Right lung (tissue), 5 donors: Measurements from ENCODE around the gene RAB3B. TPM values are rescaled to one million over a fixed set of nuclear protein-coding genes. Genes with fewer than 3 reads are reported as not detected.

Experiments
- DNase-seq, 2 donors: peaks; one replicate each; pipeline ENCODE4 v3.0.0-alpha.2; 2013
- polyA plus RNA-seq, 5 donors: library from polyadenylated mRNA; unstranded; fragments of 120-200 nt; gene quantifications; one replicate each; pipeline versions ENCODE4 v1.2.1 to v1.2.3, GENCODE V29; 2013; ENCODE audit warnings: inconsistent platforms in 1 of 5, low replicate concordance in 1 of 5; ENCODE audit not compliant: insufficient read length in 5 of 5, insufficient read depth in 1 of 5

RAB3B gene
- polyA plus RNA-seq, 5 donors = 0.24 to 0.54 (median 0.39) TPM

DNA sequence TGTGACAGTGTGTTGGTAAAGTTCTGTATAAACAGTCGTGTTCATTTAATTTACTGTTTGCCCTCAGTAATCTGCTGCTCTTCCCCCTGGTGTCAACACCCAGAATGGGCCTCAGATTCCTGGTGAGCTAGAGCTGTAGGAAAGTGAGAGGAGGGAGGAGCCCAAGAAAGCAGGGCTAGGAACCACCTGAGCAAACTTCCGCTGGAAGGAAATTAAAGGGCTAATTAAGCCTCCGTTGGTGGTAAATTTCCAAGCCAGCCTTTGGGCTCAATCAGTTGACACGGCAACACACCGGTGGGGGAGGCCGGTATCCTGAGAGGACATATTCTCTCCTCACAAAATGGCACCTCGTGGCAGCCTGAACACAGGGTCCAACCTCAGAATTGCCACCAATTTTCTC lies 32.9 kb downstream of the RAB3B start:
- DNase-seq = no peak

DNA sequence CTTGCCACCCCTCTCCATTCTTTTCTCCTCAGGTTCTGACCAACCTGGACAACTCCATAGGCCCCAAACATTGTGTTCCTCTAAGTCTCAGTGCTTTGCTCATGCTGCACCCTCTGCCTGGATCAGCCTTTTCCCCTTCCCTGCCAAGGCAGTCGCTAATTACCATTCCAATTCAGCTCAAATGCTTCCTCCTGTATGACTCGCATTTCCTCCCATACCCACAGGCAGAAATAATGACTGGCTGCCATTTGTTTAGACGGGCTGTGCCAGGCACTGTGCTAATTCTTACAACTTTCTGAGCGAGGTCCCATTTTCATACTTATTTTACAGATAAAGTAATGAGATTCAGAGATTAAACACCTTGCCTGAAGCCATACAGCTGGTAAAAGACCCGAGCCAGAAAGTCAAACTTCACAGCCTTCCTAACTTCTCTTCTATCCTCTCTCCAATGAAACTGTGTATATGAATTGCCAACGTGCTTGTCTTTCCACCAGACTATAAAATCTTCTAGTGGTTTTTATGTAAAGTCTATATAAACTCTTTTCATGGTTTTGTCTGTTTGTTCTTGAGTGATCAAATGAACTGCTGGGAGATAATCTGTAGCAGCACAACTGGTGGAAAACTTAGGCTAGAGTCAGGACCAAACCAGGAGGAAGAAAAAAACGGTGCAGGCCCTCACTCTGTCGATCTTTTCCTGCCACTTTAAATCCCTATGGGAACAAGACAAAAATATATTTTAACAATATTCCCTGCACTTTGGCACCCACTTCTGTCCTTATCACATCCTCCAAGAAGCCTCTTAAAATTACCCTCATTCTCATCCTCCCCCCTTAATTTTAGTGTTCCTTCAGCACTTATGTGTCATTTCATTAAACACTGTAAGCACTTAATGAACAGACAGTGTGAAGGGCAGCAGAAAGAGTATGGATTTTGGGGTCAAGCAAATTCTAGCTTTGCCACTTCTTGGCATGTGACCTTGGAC lies 33.7 kb downstream of the RAB3B start:
- no peak for DNase-seq

DNA sequence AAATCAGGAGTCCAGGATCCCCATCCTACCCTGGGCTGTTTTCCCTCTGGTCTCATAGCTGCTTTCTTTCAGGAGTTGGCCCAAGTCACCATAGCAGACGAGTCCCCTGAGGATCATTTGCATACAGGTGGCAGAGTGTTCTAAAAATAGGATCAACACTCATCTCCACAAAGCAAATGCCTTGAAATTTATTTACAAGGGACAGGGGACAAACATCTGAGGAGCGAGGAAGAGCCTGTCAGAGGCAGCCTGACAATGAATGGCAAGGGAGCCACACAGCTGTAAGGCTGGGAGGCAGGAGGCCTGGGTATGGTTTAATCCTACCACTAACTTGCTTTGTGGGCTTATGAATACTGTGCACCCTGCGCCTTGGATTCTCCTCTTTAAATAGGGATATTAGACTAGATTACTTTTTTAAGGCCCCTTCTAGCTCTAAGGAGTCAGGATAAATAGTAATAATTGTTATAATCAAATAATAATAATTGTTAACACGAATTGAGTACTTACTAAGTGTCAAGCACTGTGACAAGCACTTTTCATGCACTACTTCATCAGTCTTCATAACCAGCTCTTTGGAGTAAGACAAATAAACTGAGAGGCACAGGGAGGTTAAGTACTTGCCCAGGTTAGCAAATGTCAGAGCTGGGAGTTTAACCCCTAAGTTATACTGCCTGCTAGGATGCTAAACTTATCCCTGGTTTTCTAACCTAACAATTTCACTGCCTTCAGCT lies 34.5 kb downstream of the RAB3B start:
- DNase-seq = no peak

DNA sequence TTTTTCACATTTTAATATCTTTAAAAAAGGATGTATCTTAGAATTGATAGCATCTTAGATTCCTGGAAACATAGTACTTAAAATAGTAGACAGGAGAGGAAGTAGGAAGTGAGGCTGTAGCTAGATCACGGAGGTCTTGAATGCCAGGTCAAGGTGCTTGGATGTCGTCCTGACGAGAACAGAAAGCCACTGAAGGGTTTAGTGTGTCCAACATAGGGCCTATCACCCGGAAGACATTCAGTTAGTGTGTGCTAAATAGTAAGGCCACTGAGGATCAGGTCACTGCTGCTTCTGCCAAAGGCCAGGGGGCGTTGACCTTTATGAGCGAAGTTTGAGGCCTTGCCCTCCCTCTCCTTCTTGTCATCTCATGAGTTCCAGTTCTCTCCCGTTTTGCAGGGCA lies 35.7 kb downstream of the RAB3B start:
- no peak for DNase-seq

DNA sequence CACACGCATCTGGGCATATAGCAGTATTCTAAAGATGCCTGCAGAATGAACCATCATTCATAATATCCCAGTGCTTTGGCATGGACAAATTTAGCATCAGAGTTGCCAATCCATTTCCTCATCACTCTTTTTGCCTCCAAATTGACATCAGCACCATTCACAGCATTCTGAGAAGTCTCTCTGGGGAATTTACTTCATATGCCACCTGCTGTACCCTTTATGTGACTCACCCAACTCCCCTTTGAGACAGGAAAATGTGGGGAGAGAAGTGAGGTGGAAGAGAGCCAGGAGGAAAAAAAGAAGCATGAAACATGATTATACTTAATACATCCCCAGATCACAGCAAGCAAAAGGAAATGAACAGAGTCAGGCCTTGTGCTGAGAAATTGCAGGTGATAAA lies 37.4 kb downstream of the RAB3B start:
- DNase-seq = no peak

DNA sequence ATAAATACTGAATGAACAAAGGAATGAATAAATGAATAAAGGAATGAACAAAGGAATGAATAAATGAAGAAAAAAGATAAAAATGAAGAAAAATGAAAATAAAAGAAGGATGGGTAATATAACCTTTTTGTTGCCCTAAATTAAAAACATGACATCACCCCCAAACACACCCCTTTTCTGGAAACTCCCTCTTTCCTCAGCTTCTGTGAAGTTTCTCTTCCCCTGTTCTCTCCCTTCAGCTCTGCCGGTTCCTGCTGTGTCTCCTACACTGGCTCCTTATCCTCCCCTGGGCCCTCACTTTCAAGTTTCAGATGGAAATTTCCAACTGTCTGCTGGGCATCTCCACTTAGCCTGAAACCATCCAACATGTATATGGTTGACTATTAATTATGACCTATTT lies 37.9 kb downstream of the RAB3B start:
- no peak for DNase-seq

DNA sequence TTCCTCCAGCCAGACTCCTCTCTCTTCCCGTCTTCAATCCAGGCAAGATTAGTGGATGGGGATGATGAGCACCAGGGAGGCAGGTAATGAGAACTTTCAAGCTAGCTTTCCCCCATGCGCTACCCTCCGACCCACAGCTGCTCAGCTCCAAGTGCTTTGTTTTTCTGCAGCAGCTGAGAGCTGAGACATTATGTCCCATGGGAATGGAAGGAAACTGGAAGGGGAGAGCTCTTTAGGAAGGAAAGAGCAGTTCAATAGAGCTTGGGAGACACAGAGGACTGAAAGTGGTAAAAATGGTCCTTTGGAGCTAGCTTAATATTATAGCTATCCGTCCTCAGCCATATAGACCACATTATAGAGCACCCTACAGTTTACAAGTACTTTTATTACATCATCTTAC lies 39.8 kb downstream of the RAB3B start:
- DNase-seq = no peak

DNA sequence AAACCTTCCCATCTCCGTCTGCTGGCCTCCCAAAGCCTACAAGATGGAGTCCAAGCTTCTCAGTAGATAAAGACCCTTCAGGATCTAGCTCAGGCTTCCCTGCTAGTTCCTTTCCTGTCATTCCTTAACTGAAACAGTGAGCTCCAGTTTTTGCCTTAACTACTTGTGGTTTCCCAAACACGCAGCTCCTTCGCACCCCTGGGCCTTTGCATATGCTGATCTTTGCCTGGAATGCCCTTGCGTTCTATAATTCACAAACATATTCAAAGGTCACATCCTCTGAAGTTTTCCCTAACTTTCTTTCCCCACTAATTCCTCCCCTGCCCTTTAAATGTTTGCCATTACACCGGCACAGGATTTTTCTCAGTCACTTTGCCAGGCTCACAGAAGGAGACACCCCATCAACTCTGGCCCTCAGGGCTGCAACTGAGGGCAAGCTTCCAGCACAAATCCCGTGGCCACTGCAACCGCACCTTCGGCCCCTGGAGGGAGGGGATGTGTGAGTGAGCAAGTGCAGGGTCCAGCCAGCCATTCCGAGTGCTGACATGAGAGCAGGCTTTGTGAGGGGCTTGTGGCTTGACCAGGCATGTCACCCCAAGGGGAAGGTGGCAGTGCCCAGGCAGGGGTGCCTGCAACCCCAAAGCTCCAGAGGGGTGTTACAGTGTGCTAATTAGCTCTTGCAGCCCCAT lies 41.3 kb downstream of the RAB3B start:
- no peak for DNase-seq

DNA sequence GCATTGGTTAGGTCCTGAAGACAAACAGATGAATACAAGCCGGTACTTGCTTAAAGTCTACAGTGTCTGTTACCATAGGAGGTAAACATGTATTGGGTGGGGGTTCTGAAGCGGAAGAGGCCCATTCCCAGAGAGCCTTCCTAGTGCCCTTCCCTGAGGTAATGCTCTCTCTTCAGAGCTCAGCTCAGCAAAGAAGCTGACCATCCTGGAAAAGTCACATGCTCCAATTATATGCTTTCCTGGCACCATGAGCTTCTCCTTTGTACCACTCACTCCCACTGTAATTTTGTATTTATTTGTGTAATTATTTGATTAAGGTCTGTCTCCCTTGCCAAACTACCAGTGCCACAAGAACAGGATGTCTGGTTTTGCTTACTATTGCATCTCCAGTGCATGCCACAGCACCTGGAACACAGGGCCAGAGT lies 42.0 kb downstream of the RAB3B start:
- DNase-seq = no peak

DNA sequence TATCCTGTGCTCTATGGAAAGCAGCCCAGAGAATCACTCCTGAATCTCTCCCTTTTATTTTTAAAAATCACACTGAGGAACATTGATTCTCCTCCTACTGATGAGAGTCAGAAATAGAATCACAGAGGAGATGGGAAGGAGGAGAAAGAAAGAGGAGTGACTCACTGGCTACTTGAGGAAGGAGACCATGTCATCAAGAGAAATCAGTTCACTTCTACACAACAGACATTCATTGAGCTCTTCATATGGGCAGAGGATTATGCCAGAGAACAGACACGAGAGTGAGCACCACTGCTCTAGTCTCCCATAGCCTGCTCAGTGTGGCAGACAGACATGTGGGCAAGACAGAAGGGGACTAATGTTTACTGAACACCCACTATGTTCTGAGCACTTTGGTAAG lies 44.2 kb downstream of the RAB3B start:
- no peak for DNase-seq

DNA sequence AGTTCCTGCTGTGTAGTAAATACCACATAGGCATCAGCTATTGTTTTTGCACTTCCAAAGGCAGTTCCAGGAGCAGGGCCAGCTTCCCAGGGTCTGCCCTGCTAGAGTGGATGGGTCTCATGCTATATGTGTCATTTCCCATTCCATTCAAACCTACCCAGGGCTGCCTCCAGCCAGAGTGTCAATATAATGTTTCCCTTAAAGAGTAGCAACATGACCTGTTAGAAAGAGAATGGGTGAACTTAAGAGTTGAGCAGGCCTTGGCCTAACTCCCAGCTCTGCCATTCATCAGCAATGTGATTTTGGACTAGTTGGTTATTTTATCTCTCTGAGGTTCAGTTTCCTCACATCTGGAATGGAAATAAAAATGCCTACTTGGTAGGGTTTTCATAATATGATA lies 44.9 kb downstream of the RAB3B start:
- no peak for DNase-seq

DNA sequence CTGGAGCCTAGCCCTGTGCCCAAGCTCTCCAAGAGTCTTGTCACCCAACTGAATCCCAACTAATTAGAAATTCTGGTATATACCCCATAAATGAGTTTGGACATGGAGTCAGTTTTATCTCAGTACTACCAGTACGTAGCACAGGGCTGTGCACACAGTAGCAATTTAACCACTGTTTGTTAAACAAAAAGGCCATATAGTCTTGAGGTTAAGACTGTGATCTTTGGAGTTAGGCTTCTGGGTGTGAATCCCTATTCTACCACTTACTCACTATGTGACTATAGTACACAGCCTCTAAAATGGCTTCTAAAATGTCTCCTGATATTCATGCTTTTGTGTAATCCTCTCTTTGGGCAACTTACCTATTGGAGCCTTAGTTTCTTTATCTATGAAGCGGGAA lies 48.2 kb downstream of the RAB3B start:
- DNase-seq = no peak

DNA sequence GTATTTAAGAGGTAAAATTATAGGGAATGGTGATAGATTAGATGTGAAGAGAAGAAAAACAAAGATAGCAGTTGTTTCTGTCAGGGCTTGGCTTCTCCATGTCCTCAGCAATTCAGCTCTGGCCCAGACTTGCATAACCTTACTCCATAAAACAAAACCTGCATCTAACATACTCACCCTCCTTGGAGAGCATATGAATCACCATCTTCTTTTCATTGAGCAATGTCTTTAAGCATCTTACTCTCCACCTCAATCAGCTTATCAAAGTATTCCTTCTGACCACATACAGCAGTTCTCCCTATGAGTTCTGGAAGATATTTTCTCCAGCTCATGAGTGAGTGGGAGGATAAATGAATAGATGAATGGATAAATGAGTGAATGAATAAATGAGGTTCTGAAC lies 49.0 kb downstream of the RAB3B start:
- no peak for DNase-seq

DNA sequence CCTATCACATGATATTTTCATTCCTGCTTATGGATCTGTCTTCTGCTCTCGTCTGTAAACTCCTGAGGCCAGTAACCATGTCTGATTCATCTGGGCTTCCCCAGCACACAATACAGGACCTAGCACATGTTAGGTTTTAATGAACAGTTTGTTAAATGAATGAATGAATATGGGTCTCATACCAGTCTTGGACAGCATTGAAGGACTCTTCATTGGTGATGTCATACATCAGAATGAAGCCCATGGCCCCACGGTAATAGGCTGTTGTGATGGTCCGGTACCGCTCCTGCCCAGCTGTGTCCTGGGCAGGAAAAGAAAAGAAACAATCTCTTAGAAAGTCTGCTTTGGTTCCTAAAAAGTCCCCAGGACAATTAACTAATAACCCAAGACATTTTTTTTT lies 53.4 kb downstream of the RAB3B start:
- DNase-seq = no peak

DNA sequence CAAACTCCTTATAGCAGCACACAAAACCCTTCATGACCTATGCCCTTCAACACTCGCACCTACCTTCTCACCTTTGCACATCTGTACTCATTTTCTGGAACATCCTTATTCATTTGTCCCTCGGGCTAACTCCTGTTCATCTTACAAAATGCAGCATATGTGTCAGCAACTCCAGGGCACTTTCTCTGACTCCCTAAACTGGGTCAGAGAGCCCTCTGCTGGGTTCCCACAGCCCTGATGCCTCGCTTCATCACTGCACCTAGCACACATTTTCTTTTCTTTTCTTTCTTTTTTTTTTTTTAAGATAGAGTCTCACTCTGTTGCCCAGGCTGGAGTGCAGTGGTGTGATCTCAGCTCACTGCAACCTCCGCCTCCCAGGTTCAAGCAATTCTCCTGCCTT lies 54.0 kb downstream of the RAB3B start:
- no peak for DNase-seq

DNA sequence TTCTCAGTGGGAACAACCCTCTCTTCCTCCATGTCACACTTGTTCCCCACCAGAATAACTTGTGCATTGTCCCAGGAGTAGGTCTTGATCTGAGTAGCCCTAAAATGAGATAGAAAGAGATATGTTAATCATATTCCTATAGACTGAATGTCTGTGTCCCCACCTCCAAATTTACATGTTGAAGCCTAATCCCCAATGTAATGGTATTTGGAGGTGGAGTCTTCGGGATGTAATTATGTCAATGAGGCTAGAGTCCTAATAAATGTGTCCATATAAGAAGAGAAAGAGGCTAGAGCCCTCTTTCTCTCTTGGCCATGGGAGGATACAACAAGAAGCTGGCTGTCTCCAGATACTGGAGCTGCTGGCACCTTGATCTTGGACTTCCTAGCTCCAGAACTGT lies 57.2 kb downstream of the RAB3B start:
- DNase-seq = no peak

DNA sequence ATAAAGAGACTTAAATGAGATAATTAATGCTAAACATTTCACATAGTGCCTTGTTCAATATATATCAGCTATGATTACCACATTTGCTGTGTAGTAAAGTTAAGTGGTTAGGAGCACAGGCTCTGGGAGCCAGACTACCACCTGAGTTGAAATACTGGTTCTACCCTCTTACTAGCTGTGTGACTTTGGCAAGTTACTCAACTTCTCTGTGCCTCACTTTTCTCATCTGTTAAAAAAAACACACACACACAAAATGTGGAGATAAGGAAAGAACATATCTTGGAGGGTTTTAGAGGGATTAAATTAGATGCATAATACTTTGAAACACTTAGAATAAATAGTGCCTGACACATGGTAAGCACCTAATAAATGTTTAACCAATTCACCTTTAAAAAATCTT lies 60.2 kb downstream of the RAB3B start:
- no peak for DNase-seq

DNA sequence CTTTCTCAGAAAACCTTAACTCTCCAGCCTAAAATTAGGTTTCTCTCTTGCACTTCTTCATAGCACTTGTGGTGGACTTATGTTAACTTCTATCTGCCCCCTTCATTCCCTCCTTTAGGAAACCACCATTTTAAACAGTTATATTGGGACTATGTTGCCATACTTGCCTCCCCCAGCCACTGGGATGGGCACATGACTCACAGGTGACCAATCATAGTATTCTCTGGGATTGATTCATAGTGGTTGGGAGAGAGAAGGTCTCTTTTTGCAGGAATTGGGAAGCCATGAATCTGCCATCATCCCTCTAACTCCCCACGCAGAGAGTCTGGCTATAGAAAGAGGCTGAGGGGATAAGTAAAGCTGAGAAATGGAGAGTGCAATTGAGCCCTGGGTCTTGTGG lies 61.6 kb downstream of the RAB3B start:
- DNase-seq = no peak

DNA sequence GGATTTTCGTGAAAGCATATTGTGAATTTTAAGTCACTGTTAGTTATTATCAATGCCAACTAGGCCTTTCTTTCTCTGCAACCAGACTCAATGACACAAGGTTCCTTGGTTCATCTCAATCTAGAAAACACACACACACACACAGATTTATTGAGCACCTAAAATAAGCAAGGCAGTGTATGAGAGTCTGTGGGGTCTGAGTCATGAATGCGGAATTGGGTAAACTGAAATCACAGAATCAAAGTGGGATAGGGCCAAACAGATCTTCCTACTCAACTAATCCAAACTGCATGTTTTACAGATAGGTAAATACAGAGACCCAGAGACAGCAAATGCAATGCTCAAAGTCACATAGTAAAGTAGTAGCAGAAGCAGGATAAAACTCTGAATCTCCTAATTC lies 63.5 kb downstream of the RAB3B start:
- DNase-seq = no peak

DNA sequence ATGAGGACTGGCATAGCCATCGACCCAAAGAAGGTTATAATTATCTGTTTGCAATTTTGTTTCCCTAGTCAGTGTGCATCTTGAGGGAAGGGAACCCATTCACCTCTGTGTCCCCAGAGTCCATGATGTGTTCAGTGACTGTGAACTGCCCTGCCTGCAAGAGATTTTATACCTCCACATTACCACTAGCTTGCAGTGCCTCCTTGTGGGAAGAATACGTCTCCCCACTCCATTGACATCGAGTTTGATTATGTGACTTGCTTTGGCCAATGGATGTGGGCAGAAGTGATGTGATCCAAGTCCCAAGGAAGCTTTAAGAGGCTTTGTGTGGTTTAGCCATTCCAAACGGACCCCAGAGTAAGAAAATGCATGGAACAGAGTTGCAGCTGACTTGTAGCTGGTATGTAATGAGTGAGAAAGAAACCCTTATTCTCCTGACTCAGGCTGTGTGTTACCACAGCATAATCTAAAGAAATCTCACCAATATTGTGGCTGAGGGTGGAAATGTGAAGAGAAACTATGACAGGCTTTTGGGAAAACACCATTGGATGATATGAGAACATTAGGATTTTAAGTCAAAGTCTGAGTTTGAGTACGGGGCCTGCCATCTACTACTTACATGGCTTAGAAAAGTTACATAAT lies 64.2 kb downstream of the RAB3B start:
- DNase-seq = no peak

DNA sequence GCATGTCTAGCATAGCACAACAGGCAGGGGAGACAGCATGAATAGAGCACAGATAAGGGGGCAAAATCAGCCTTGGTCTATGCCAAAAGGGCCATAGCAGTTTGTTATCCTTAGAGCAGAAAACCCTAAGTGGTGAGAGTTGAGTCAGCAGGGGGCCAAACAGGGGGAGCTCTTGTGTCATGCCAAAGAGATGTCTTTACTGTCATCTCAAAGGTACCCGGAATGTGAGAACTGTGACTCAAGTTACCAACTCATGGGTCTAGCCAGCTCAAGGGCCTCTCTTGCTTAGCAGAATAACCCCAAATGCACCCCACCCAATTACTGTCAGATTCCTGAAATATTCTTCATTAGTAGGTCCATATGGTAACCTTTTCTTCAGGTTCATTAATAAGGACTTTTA lies 66.0 kb downstream of the RAB3B start:
- no peak for DNase-seq

DNA sequence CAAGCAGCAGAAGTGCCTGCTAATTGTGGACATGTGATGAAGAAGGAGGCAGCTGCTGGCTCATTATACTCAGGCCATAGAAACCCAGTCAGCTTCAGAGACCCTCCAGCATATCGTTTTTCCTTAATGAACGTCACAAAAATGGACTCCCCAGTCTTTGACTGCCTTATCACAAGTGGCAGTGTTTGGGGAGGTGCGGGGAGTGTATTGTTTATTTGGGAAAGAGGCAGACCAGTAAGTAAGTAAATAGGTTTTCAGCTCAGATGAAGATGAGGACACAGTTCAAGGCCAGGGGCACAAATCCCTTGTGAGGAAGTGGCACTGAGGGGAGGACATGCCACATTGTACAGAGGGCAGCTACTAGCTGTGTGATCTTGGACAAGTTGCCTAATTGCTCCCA lies 68.5 kb downstream of the RAB3B start:
- no peak for DNase-seq
